ENCODE results near the gene ERICH6. TPM values are rescaled to one million over a fixed set of nuclear protein-coding genes. Genes with fewer than 3 reads are reported as not detected.

ERICH6 gene
- total and polyA plus RNA-seq, 10 of the 15 experiments (the other 5 are each of a cell fraction or from before 2014, with no cell fraction given): 0.04 to 0.40 (median 0.22) TPM; not detected in 6

- no peak for TF ChIP-seq HDAC6 (IDR thresholded peaks at IDR 0.05; ENCODE audit: unreplicated experiment)
- no peak for TF ChIP-seq JUND (IDR thresholded peaks at IDR 0.05; ENCODE audit: low read depth, low read length)
- TF ChIP-seq, protein P1, sequence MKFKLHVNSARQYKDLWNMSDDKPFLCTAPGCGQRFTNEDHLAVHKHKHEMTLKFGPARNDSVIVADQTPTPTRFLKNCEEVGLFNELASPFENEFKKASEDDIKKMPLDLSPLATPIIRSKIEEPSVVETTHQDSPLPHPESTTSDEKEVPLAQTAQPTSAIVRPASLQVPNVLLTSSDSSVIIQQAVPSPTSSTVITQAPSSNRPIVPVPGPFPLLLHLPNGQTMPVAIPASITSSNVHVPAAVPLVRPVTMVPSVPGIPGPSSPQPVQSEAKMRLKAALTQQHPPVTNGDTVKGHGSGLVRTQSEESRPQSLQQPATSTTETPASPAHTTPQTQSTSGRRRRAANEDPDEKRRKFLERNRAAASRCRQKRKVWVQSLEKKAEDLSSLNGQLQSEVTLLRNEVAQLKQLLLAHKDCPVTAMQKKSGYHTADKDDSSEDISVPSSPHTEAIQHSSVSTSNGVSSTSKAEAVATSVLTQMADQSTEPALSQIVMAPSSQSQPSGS (IDR thresholded peaks at IDR 0.05; ENCODE audit: low read length): peak; percentile 46; the same call in 1 of the 2 replicates
- TF ChIP-seq STAT3 (IDR thresholded peaks at IDR 0.05; ENCODE audit: low read depth, low read length): no peak
- TF ChIP-seq CBX5 (IDR thresholded peaks at IDR 0.05; ENCODE audit: low read depth): peak; percentile 62; the same call in 1 of the 2 replicates
- TF ChIP-seq GABPA (IDR thresholded peaks at IDR 0.05; ENCODE audit: low read depth): no peak
- no peak for TF ChIP-seq ZBTB33 (IDR thresholded peaks at IDR 0.05)
- peak in 1 of 2 experiments; percentile 54; a peak in 1 of 4 replicates for TF ChIP-seq EP300 (IDR thresholded peaks at IDR 0.05; ENCODE audit: borderline replicate concordance in 1 of 2, control insufficient read depth in 1 of 2, low read depth in 2 of 2, low read length in 2 of 2)
- no peak for TF ChIP-seq ZNF592 (IDR thresholded peaks at IDR 0.05)
- TF ChIP-seq IKZF1 (conservative IDR thresholded peaks at IDR 0.05): no peak
- TF ChIP-seq POU2F2 (IDR thresholded peaks at IDR 0.05; ENCODE audit: borderline replicate concordance, low read depth, low read length): peak; percentile 89
- no peak for TF ChIP-seq RCOR1 (conservative IDR thresholded peaks at IDR 0.05; ENCODE audit: low read depth, low read length)
- TF ChIP-seq ESRRA (IDR thresholded peaks at IDR 0.05; ENCODE audit: low read length): no peak
- TF ChIP-seq RUNX3 (IDR thresholded peaks at IDR 0.05; ENCODE audit: low read length): peak; percentile 86
- 0 out of 2 replicates have a peak, but pooled peaks have one; percentile 39 for TF ChIP-seq MEF2A (IDR thresholded peaks at IDR 0.05; ENCODE audit: insufficient read depth, low read depth, low read length)
- TF ChIP-seq CREB1 (IDR thresholded peaks at IDR 0.05; ENCODE audit: low read depth): 0 out of 2 replicates have a peak, but pooled peaks have one; percentile 27
- TF ChIP-seq ZNF217 (IDR thresholded peaks at IDR 0.05): peak; percentile 76; the same call in 1 of the 2 replicates
- no peak for TF ChIP-seq ASH2L (IDR thresholded peaks at IDR 0.05; ENCODE audit: borderline replicate concordance, low read depth)
- TF ChIP-seq, protein P2, sequence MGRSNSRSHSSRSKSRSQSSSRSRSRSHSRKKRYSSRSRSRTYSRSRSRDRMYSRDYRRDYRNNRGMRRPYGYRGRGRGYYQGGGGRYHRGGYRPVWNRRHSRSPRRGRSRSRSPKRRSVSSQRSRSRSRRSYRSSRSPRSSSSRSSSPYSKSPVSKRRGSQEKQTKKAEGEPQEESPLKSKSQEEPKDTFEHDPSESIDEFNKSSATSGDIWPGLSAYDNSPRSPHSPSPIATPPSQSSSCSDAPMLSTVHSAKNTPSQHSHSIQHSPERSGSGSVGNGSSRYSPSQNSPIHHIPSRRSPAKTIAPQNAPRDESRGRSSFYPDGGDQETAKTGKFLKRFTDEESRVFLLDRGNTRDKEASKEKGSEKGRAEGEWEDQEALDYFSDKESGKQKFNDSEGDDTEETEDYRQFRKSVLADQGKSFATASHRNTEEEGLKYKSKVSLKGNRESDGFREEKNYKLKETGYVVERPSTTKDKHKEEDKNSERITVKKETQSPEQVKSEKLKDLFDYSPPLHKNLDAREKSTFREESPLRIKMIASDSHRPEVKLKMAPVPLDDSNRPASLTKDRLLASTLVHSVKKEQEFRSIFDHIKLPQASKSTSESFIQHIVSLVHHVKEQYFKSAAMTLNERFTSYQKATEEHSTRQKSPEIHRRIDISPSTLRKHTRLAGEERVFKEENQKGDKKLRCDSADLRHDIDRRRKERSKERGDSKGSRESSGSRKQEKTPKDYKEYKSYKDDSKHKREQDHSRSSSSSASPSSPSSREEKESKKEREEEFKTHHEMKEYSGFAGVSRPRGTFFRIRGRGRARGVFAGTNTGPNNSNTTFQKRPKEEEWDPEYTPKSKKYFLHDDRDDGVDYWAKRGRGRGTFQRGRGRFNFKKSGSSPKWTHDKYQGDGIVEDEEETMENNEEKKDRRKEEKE (IDR thresholded peaks at IDR 0.05): no peak
- TF ChIP-seq ZZZ3 (IDR thresholded peaks at IDR 0.05; ENCODE audit: control insufficient read depth, insufficient read length, low read depth): no peak
- TF ChIP-seq NFIC (IDR thresholded peaks at IDR 0.05; ENCODE audit: low read depth, low read length): 0 out of 2 replicates have a peak, but pooled peaks have one; percentile 55
Measured at GRCh38 chr3:150681057-150681456, 22.7 kb downstream of the ERICH6 start (continued).
